Neural progenitor cell (in vitro differentiated cells): ENCODE data around the gene FBXW8. TPM values are rescaled to one million over a fixed set of nuclear protein-coding genes. Genes with fewer than 3 reads are reported as not detected.

Experiments
- DNase-seq: peaks from one replicate; pipeline ENCODE4 v3.0.0-alpha.2; 2016; ENCODE audit warnings: low spot score
- H2AFZ ChIP-seq: fragments of 200-600 bp; sonication (generic); replicated peaks from 2 replicates; pipeline ENCODE4 v1.6.1; 2016; ENCODE audit warnings: antibody characterized with exemption
- H3F3A ChIP-seq: fragments of 200-600 bp; sonication (generic); 2 replicates; pipeline ENCODE4 v1.6.1; 2016; ENCODE audit warnings: antibody characterized with exemption, low read depth
- H3K27ac ChIP-seq: fragments of 200-600 bp; sonication (generic); 2 replicates; pipeline ENCODE4 v1.5.1; 2016; ENCODE audit warnings: mild to moderate bottlenecking
- H3K27me3 ChIP-seq: fragments of 200-600 bp; sonication (generic); 2 replicates; pipeline ENCODE4 v1.6.1; 2016; ENCODE audit warnings: mild to moderate bottlenecking, moderate library complexity
- H3K36me3 ChIP-seq: fragments of 200-600 bp; sonication (generic); 2 replicates; pipeline ENCODE4 v1.5.1; 2016
- H3K4me1 ChIP-seq: fragments of 200-600 bp; sonication (generic); 2 replicates; pipeline ENCODE4 v1.6.1; 2016; ENCODE audit warnings: mixed run types
- H3K4me2 ChIP-seq: fragments of 200-600 bp; sonication (generic); 2 replicates; pipeline ENCODE4 v1.6.1; 2016
- H3K4me3 ChIP-seq: fragments of 200-600 bp; sonication (generic); 2 replicates; pipeline ENCODE4 v1.5.1; 2016
- H3K79me2 ChIP-seq: fragments of 200-600 bp; sonication (generic); 2 replicates; pipeline ENCODE4 v1.6.1; 2016; ENCODE audit warnings: low read depth
- H3K9ac ChIP-seq: fragments of 200-600 bp; sonication (generic); 2 replicates; pipeline ENCODE4 v1.6.1; 2016
- H3K9me3 ChIP-seq: fragments of 200-600 bp; sonication (generic); 2 replicates; pipeline ENCODE4 v1.5.1; 2016; ENCODE audit warnings: low read depth
- H4K20me1 ChIP-seq: fragments of 200-600 bp; sonication (generic); 2 replicates; pipeline ENCODE4 v1.6.1; 2016; ENCODE audit warnings: low read depth
- H3K27ac Mint-ChIP-seq: 3 replicates; pipeline ENCODE4 v1.8.0; 2021; ENCODE audit warnings: mixed read lengths
- H3K27me3 Mint-ChIP-seq: 2 replicates; pipeline ENCODE4 v1.8.0; 2022; ENCODE audit warnings: low read depth, mild to moderate bottlenecking, inconsistent platforms, moderate library complexity, mixed read lengths; ENCODE audit not compliant: insufficient read depth
- H3K36me3 Mint-ChIP-seq: 3 replicates; pipeline ENCODE4 v1.8.0; 2021; ENCODE audit warnings: mixed read lengths
- H3K4me1 Mint-ChIP-seq: 3 replicates; pipeline ENCODE4 v1.8.0; 2021; ENCODE audit warnings: mixed read lengths
- H3K4me3 Mint-ChIP-seq: 3 replicates; pipeline ENCODE4 v1.8.0; 2021; ENCODE audit warnings: mild to moderate bottlenecking, moderate library complexity, mixed read lengths
- H3K9me3 Mint-ChIP-seq: 3 replicates; pipeline ENCODE4 v1.8.0; 2020; ENCODE audit warnings: mixed read lengths
- EZH2 ChIP-seq: fragments of 200-600 bp; sonication (generic); IDR thresholded peaks from 2 replicates; pipeline ENCODE4 v1.6.1; 2017; ENCODE audit warnings: antibody characterized with exemption, mild to moderate bottlenecking, moderate library complexity
- EZH2phosphoT487 ChIP-seq: fragments of 200-600 bp; sonication (generic); IDR thresholded peaks from 2 replicates; pipeline ENCODE4 v1.6.1; 2017; ENCODE audit warnings: antibody characterized with exemption
- total RNA-seq: library from RNA; depleted of rRNA; stranded (reverse); fragments of >200 nt; gene quantifications from 2 replicates; pipeline ENCODE4 v1.2.3, GENCODE V29; 2015; ENCODE audit warnings: low replicate concordance
- TF ChIP-seq, protein P1 (sequence below): fragments of 200-600 bp; sonication (generic); IDR thresholded peaks from 2 replicates; pipeline ENCODE4 v1.5.1; 2017; ENCODE audit warnings: antibody characterized with exemption, mild to moderate bottlenecking

FBXW8 gene
- total RNA-seq, 1 donor from 2014 or later = 20.7 TPM

DNA sequence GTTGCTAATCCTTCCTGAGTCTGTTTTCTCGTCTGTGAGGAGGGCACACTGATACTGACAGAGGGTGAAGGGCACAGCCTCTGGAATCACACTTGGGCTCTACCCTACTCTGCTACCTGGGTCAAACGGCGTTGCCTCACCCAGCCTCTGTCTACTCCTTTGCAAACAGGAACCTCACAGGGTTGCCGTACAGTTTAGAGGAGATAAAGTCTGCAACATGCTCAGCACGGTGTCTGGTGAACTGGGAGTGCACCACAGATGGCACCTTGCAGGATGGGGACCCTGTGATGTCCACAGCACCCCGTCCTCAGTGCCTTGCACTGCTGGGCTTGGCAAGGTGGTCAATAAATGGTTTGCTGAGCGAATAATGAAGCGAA lies 150.2 kb downstream of the FBXW8 start:
- H3K4me2 ChIP-seq = peak overlapping the region; percentile 5

DNA sequence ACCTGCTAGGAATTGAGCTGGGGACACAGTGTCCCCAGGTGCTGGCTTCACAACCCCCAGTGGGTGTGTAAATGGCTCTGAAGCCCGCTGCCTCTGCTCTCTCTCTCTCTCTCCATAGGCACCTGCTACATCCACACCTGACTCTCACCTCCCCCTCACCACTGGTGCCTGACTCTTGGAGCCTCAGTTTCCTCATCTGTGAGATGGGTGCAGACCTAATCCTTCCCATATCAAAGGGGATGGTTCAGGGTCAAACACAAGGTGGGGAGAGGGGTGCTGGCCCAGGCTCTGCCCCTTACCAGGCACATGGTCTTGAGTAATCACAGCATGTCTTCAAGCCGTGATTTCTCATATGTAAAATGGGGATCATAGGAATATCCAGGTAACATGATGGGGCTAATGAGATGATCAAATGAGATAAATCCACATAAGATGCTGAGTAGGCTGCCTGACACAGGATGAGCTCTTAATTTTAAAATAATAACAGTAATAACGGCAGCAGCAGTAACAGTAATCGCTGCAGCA lies 150.9 kb downstream of the FBXW8 start:
- H4K20me1 ChIP-seq = no peaks in the 10 kb centered on the region
- H3K9me3 ChIP-seq = no peaks in the 10 kb centered on the region
- no peaks in the 10 kb centered on the region for H3K27me3 ChIP-seq
- H3K9ac ChIP-seq = no peak overlapping the region
- TF ChIP-seq, protein P1, sequence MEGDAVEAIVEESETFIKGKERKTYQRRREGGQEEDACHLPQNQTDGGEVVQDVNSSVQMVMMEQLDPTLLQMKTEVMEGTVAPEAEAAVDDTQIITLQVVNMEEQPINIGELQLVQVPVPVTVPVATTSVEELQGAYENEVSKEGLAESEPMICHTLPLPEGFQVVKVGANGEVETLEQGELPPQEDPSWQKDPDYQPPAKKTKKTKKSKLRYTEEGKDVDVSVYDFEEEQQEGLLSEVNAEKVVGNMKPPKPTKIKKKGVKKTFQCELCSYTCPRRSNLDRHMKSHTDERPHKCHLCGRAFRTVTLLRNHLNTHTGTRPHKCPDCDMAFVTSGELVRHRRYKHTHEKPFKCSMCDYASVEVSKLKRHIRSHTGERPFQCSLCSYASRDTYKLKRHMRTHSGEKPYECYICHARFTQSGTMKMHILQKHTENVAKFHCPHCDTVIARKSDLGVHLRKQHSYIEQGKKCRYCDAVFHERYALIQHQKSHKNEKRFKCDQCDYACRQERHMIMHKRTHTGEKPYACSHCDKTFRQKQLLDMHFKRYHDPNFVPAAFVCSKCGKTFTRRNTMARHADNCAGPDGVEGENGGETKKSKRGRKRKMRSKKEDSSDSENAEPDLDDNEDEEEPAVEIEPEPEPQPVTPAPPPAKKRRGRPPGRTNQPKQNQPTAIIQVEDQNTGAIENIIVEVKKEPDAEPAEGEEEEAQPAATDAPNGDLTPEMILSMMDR = no peak
- TF ChIP-seq EZH2 (no peak), EZH2phosphoT487 (no peak)
- peaks cover 10% of the 10 kb centered on the region for H3K4me1 ChIP-seq
- peak overlapping the region; percentile 72 for H3K4me3 Mint-ChIP-seq
- no peaks in the 10 kb centered on the region for H3K79me2 ChIP-seq
- H3K4me3 ChIP-seq = no peak overlapping the region
- DNase-seq = no peak
- no peak overlapping the region for H3K27ac ChIP-seq
- H3K36me3 Mint-ChIP-seq = no peaks in the 10 kb centered on the region
- H3K4me1 Mint-ChIP-seq = peaks cover 59% of the 10 kb centered on the region
- H3K36me3 ChIP-seq = no peaks in the 10 kb centered on the region
- peaks cover 16% of the 10 kb centered on the region for H3K27me3 Mint-ChIP-seq
- H3K9me3 Mint-ChIP-seq = no peaks in the 10 kb centered on the region
- peaks cover under 1% of the 10 kb centered on the region for H3F3A ChIP-seq
- H3K4me2 ChIP-seq = no peak overlapping the region
- H3K27ac Mint-ChIP-seq = no peak overlapping the region
- H2AFZ ChIP-seq = no peak overlapping the region

More for the DNA sequence above, 150.2 kb downstream of the FBXW8 start:
- H3F3A ChIP-seq = no peaks in the 10 kb centered on the region
- Mint-ChIP-seq H3K27ac (peak overlapping the region; percentile 76), H3K9me3 (no peaks in the 10 kb centered on the region), H3K36me3 (no peaks in the 10 kb centered on the region), H3K4me1 (peaks cover 57% of the 10 kb centered on the region), H3K27me3 (peaks cover 15% of the 10 kb centered on the region), H3K4me3 (peak overlapping the region; percentile 37)
- H4K20me1 ChIP-seq = no peaks in the 10 kb centered on the region
- H3K9ac ChIP-seq = no peak overlapping the region
- TF ChIP-seq EZH2phosphoT487 = no peak
- TF ChIP-seq EZH2 = no peak
- TF ChIP-seq, protein P1 = no peak
- DNase-seq = no peak
- H3K36me3 ChIP-seq = no peaks in the 10 kb centered on the region
- peaks cover 10% of the 10 kb centered on the region for H3K4me1 ChIP-seq
- H3K9me3 ChIP-seq = no peaks in the 10 kb centered on the region
- H2AFZ ChIP-seq = no peak overlapping the region
- H3K27me3 ChIP-seq = no peaks in the 10 kb centered on the region
- H3K79me2 ChIP-seq = no peaks in the 10 kb centered on the region
- no peak overlapping the region for H3K27ac ChIP-seq
- H3K4me3 ChIP-seq = no peak overlapping the region

DNA sequence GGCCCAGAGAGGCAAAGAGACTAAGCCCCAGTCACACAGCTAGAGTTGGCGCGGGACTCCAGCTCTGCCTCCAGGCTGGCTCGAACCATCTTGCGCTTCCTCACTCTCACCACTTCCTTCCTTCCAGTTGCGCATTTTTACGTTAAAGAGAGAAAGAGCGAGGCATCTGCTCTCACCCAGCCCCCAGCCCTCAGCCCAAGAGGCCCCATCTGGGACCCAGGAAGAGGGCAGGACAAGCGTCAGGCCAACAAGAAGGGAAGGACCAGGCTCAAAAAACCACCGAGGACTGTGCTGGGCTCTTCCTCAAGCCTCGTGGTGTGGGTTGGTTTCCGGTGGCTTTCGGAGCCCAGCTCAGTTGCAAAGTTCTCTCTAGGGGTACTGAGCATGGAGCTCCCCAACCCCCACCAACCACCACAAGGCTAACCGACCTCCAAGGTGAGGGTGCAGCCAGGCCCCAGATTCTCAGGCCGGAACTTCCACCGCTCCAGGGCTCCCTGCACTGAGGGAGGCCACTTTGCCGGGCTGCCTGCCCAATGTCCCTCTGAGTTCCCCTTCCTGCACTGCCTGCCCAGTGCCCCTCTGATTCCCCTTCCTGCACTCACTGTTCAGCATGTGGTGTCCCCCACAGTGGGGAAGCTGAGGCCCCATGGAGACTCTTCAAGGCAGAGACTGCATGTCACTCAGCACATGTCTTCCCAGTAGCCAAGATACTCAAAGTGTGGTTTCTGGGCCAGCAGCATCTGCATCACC lies 152.6 kb downstream of the FBXW8 start:
- H3K4me1 Mint-ChIP-seq = peaks cover 57% of the 10 kb centered on the region
- no peaks in the 10 kb centered on the region for H3K9me3 Mint-ChIP-seq
- no peaks in the 10 kb centered on the region for H3K9me3 ChIP-seq
- no peaks in the 10 kb centered on the region for H3K36me3 Mint-ChIP-seq
- peak overlapping the region; percentile 89 for H3K27ac Mint-ChIP-seq
- no peaks in the 10 kb centered on the region for H3K36me3 ChIP-seq
- H3K27me3 Mint-ChIP-seq = peaks cover 17% of the 10 kb centered on the region
- H3K27ac ChIP-seq = no peak overlapping the region
- H3F3A ChIP-seq = peaks cover 6% of the 10 kb centered on the region
- H3K4me3 Mint-ChIP-seq = no peak overlapping the region
- H3K4me3 ChIP-seq = no peak overlapping the region
- no peak overlapping the region for H2AFZ ChIP-seq
- H3K27me3 ChIP-seq = no peaks in the 10 kb centered on the region
- H3K4me2 ChIP-seq = no peak overlapping the region
- no peak for DNase-seq
- TF ChIP-seq EZH2phosphoT487 = no peak
- TF ChIP-seq, protein P1 = no peak
- TF ChIP-seq EZH2 = no peak
- H3K9ac ChIP-seq = no peak overlapping the region
- no peaks in the 10 kb centered on the region for H3K79me2 ChIP-seq
- H3K4me1 ChIP-seq = peaks cover 10% of the 10 kb centered on the region
- no peaks in the 10 kb centered on the region for H4K20me1 ChIP-seq
